Measurements from ENCODE around the gene ARHGAP10.
A peak's percentile ranks its signal among the peaks of the same experiment; 100 is the strongest.

ARHGAP10 gene, protein sequence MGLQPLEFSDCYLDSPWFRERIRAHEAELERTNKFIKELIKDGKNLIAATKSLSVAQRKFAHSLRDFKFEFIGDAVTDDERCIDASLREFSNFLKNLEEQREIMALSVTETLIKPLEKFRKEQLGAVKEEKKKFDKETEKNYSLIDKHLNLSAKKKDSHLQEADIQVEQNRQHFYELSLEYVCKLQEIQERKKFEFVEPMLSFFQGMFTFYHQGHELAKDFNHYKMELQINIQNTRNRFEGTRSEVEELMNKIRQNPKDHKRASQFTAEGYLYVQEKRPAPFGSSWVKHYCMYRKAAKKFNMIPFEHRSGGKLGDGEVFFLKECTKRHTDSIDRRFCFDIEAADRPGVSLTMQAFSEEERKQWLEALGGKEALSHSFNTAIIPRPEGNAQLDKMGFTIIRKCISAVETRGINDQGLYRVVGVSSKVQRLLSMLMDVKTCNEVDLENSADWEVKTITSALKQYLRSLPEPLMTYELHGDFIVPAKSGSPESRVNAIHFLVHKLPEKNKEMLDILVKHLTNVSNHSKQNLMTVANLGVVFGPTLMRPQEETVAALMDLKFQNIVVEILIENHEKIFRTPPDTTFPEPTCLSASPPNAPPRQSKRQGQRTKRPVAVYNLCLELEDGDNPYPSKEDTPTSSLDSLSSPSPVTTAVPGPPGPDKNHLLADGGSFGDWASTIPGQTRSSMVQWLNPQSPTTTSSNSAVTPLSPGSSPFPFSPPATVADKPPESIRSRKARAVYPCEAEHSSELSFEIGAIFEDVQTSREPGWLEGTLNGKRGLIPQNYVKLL

DNA sequence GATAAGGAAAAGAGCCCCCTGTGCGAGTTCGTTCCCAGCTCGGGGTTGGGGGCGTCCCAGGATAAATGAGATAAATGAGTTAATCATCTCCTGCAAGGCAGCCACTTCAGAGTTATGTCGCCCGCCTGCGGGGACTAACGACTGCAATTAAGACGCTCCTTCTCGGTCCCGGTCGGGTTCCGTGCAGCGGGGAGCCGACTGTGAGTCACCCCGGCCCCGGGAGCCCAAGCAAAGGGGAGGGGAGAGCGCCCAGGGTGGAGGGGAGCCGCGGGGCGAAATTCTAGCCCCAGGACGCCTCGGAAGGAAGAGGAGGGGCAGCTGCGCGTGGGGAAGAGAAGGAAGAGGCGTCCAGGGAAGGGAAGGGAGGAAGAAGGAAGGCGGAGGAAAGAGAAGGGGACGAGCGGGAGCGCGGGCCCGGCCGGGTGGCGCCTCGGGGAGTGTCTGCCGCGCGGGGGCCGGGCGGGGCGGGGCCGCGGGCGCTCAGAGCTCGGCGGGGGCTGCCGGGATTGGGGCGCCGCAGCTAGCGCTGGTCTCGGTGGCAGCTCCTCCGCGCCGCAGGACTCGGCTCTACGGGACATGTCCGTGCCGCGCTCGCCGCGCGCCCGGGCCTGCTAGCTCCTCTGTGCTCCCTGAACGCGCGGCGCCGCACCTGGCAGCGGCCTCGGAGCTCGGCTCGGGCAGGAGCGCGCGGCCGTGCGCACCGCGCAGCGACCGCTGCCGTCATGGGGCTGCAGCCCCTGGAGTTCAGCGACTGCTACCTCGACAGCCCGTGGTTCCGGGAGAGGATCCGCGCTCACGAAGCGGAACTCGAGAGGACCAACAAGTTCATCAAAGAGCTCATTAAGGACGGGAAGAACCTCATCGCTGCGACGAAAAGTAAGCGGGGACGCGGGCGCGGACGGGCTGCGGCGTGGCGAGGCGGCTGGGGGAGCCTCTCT lies at the start of gene ARHGAP10:
Gene ARHGAP10 (plus strand): TSS at position 509 of the 938 bp plus-strand sequence. CDS start 214 bp downstream, at position 723.
- peak; percentile 44 to 72 (median 53) for DNase-seq (ENCODE audit: low read depth in 3 of 3)

DNA sequence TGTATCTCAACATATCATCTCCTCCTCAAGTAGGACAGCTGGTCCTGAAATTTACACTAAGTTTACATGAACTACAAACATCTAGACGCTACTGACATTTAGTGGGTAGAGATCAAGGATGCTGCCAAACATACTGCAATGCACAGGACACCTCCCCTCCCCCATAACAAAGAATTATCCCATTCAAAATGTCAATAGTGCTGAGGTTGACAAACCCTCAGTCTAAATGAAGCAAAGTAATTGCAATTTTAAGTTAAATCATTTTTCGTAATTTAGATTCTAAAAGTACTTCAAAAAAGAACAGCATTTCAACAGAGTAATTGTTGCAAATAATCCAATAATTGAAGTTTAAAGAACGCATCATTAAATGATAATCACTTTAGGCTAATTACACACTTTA lies 49.1 kb upstream of the ARHGAP10 start:
- DNase-seq (ENCODE audit: low read depth in 3 of 3) = no peak

DNA sequence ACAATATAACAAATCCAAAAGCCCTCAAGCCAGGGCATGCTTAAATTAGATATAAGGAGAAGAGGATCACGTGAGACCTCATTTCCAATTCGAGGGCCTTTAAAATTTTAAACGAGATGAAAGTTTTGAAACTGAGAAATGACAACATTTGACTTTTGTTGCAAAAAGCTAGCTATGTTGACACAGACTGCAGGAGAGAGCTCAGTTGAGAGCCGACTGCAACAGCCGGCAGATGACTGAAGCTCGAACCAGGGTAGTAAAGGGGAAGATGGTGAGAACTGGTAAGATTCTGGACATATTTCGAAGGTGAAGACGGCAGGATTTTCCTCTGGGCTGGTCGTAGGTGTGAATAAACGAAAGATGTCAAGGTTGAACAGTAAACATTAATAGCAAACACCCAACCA lies 48.7 kb upstream of the ARHGAP10 start:
- DNase-seq (ENCODE audit: low read depth in 3 of 3) = no peak

DNA sequence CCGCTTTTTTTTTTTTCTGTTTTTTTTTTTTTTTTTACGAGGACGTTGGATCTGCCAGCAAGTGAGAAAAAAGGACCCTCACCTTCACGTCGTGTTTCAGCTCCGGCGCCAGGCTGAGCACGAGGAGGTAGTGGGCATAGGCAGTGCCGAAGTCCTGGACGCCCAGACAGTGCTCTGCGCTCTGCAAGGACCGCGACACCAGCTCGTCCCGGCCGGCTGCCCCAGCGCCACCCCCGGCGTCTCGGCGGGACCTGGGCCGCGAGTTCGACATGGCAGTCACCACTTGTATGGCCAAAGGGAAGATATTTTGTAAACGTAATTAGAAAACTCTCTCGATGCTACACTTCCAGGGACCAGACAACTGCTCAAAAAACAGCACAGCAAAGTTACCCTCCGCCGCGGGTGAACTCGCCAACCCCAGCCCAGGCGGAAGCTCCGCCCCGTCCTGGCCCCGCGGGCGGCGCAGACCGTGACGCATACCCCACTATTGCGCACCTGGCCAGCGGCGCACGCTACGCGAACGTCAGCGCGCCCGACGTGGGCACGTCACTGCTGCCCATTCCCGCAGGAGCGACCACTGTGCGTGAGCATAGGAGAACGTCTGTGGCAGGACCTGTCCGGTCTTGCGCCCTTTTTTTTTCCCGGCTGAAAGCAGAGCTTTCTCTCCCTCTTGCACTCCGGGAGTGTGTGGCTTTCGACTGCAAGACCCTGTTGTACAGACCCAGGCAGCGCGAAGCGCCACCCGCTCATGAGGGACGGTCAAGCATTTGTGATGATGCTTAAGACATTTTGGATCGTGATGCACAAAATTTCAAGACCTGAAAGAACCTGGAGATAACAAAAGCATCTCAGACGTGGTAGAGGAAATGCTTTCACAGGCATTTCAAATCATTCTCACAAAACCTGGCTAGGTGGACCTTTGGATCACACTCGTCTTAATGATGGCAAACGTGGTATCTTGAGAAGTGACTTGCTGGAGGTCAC lies 47.9 kb upstream of the ARHGAP10 start, which contains the start of gene PRMT9:
Gene PRMT9 (minus strand): TSS at position 447 of the 984 bp plus-strand sequence. CDS start 176 bp downstream, at position 271.
- DNase-seq (ENCODE audit: low read depth in 3 of 3) = peak; percentile 78 to 87 (median 81)

DNA sequence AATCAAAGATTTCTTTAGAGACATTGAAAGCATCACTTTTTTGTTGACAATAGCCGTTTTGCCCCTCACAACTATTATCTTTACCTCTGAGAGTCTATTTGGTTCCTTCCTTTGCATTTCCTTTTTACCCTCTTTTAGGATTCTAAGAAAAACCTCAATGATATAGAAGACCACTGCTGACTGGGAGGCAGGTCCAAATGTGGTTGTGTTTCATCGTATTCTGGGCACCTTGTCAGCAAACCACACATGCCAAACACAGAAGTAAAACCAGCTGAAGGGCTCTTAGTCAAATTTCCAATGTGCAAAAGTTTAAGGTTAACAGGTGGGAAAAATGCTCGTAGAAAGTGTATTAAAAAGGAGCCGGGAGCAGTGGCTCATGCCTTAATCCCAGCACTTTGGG lies 42.8 kb upstream of the ARHGAP10 start:
- DNase-seq (ENCODE audit: low read depth in 3 of 3) = no peak

DNA sequence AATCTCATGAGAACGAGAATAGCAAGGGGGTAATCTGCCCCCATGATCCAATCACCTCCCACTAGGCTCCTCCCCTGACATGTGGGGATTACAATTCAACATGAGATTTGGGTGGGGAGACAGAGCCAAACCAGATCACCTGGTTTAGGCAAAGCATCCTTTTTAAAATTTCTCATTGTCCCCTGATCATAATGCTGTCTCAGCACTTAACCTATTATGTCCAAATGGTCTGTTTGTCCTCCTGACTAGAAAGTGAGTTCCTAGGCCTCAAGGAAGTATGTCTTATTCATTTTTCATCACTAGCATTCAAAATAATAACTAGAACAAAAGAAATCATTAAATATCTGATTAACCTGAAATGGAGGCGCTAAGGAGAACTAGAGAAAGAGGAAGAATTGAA lies 40.1 kb upstream of the ARHGAP10 start:
- DNase-seq (ENCODE audit: low read depth in 3 of 3) = no peak

DNA sequence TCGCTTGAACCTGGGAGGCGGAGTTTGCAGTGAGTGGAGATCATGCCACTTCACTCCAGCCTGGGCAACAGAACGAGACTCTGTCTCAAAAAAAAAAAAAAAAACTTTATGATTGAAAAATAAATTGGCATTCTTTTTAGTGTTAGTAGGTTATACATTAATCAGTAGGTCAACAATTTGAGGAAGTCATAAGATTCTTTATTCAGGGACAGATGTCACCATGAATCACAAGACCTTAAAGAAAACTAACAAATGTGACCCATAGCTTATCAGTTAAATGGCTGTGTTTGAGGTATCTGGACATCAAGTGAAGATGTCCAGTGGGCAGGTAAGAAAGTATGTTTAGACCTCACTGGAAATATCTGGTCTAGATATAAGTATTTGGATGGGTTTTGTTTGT lies 38.7 kb upstream of the ARHGAP10 start:
- DNase-seq (ENCODE audit: low read depth in 3 of 3) = no peak

DNA sequence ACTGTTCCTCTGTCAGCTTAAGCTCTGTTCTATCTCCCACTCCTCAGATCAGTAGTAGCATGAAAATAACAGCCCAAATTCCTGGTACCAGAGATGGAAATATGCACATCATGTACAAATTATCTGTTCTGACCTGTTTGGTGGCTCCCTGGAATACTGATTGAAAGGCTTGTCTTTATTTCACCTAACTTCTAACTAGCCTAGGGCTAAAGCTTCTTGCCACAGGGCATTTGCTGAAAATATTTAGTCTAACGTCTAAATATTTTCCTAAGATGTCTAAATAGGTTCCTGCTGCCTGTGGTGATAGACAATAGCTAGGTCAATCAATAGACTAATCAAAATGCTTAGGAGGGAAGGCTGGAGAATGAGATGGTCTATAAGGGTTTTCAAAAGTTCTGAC lies 35.0 kb upstream of the ARHGAP10 start:
- no peak for DNase-seq (ENCODE audit: low read depth in 3 of 3)

DNA sequence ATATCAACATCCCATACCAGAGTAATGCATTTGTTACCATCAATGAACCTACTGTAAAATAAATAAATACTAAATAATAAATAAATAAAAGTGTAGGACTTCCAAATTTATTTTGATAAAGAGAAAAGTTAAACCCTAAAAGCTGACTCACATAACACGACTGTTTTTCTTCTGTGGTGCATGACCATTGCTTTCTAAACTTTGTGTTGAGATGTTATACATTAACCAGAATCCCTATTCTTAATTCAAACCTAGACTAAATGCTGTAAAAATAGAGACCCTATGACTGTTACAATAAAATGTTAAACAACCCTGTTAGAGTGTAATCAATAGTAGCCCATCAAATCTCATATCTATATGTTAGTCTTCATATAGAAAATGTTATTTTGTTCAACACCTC lies 27.0 kb upstream of the ARHGAP10 start:
- no peak for DNase-seq (ENCODE audit: low read depth in 3 of 3)

DNA sequence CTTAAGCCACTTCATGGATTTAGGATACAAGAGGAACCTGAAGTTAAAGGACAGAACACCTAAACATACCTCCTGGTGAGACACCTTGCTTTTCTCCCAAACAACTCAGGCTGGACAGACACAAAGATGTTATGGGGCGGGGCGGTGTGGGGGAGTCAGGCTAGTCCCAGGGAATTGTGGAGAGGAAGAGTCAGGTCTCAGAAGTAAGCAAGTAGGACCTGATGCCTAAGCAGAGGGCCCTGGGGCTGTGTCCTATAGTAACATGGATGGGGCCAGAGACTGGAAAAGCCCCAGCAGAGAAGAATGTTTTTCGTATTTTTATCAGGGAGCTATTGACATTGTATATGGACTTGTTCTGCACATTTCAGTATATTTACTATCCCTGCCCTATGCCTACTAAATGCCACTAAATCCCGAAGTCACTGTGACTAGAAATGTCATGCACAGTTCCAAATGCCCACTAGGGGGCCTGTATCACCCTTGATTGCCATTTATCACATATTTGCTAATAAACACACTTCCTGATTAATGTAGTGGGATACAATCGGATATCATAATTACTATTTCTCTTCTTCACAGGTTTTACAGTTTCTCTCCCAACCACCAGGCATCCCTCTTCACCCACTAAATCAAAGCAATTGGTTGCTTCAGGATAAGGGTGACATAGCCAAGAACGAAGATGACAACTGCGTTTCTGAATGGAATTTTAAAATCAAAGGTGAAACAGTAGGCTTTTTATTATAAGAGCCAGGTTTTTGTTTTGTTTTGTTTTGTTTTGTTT lies 23.8 kb upstream of the ARHGAP10 start:
- peak in 1 of 3 experiments; percentile 26 for DNase-seq (ENCODE audit: low read depth in 3 of 3)

DNA sequence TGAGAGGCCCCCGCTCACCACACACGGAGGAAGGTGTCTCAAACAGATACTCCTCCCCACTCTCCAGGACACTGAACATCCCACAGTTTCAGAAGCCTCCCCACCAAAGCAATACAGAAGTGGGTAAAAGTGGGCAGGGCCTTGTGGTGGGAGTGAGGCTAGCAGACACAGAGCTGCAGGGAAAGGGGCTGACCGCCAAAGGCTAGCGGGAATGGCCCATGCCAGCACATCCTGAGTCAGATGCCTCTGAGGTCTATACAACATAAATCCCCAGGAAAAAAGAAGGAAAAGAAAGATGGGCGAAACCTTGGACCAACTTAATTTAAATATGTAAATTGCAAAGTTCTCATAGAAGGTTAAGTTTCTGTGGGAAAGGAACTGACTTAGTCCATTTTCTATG lies 21.9 kb upstream of the ARHGAP10 start:
- no peak for DNase-seq (ENCODE audit: low read depth in 3 of 3)

DNA sequence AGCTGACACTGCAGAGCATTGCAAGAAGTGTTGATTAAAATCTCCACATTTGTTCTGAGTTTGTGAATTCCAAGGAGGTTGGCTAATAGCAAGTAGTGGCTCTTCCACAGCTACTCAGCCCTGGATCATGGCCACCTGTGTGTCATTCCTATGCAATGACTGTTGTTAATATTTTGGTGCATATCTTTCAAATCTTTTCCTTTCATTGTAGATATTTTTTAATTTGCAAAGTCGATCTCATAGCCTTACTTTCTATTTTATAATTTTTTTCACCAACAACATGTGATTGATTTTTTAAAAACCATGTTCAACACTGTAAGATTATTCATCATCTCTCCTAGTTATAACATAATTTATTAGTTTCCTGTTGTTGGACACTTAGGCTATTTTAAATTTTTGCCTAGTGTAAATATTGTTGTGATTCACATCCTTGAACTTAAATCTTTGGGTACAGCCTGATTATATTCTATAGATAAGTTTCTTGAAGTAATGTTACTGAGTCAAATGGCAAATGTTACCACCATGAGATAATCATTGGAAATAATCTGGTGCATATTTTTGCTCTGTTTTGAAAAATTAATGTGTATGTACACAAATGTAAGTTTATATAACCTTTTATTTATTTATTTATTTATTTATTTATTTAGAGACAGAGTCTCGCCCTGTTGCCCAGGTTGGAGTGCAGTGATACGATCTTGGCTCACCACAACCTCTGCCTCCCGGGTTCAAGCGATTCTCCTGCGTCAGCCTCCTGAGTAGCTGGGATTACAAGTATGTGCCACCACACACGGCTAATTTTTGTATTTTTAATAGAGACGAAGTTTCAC lies 17.1 kb upstream of the ARHGAP10 start:
- no peak for DNase-seq (ENCODE audit: low read depth in 3 of 3)

DNA sequence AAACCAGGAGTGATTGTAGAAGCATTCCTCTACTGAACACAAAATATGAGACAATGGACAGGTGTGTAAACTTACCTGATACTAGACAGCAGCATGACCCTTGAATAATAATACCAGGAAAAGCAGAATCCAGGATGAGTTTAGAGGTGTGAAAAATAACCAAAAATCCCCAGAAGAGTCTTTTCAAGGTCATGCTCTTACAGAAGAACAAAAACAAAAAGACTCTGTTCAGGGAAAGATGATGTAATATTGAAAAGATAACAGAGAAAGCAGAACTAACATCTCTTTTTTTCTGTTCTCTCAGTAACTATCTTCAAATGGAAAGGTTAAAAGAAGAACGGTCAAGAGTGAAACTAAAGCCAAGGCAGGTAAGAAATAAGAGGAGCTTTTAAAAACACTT lies 14.0 kb upstream of the ARHGAP10 start:
- DNase-seq (ENCODE audit: low read depth in 3 of 3) = no peak

DNA sequence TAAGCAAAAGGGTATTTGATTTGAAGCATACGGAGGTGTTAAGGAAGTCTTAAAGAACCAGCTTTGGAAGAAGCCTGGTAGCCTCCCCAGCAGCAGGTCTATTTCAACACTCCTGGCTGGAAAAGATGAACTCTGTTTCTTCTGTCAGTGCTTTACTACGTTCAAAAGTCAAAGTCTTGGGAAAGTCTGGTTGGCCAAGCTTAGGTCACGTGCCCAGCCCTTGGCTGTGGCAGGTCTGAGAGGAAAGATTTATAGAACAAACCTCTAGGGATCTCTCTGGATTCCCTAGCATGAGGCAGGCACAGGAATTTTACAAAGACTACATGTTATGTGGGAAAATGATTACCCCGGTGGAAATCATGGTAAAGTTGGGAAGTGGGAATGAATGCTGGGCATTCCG lies 8.6 kb upstream of the ARHGAP10 start:
- DNase-seq (ENCODE audit: low read depth in 3 of 3) = no peak

DNA sequence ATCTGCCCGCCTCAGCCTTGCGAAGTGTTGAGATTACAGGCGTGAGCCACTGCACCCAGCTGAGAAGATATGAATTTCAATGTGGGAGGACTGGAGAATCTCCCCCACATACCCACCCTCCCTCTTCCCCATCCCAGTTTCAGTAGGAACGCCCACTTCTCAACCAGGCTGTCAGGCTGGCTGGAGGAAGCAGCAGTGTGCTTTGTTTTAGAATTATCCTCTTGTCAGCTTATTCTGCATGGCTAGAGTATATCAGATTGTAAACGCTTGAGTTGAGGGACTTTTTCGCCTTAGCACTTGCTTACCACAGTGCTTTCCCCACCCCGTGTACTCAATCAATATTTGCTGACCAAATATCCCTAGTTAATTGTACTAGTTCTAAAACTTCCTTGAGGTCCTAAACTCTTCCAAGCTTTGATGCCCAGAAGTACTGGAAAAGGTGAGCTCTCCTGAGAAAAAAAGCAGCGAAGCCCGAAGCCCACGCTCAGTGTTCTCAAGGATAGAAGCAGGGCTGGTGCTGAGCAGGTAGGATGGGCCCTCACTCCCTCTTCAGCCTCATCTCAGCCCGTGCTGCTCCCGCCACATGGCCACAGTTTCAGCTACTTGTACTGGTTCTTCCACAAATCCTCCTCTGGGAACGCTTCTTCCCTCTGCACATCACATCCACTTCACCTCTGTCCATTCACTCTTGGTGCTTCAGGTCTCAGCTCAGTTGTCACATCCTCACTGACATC lies 7.3 kb upstream of the ARHGAP10 start:
- no peak for DNase-seq (ENCODE audit: low read depth in 3 of 3)

DNA sequence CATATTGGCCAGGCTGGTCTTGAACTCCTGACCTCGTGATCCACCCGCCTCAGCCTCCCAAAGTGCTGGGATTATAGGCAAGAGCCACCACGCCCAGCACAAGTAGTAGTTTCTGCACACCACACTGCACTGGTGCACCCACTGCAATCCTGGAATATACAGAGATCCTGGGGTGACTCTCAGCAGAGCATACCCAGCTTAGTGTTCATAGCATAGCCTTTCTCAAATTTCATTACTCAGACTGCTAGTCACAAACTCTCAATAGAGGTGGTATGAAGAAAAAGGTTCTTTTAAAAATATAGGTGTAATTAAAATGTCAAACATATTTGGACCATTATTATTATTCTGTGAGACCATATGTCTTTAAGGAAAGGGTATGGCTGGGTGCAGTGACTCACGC lies 6.2 kb upstream of the ARHGAP10 start:
- DNase-seq (ENCODE audit: low read depth in 3 of 3) = no peak

DNA sequence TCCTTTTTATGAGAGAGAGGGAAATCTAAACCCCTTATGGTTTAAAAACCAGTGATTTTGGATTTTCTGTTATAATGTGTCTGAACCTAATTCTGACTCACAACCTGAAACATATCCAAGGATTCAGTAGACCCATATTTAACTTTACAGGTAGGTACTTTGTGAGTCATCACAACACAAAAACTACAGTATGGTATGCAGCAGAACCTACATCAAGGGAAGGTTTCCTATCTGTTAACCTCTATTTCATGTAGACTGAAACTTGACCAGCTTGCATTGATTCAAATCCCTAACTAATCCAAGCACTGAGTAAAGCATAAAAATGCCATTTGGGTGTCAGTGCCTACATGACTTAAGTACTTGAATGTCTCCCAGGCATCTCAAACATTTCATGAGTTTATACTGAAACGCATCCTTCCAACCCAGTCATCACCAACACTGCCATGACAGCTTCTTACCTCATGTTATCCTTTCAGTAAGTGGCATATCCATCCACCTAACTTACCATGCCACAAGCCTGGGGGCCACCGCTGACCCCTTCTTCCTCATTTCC lies 4.3 kb upstream of the ARHGAP10 start:
- DNase-seq (ENCODE audit: low read depth in 3 of 3) = no peak

DNA sequence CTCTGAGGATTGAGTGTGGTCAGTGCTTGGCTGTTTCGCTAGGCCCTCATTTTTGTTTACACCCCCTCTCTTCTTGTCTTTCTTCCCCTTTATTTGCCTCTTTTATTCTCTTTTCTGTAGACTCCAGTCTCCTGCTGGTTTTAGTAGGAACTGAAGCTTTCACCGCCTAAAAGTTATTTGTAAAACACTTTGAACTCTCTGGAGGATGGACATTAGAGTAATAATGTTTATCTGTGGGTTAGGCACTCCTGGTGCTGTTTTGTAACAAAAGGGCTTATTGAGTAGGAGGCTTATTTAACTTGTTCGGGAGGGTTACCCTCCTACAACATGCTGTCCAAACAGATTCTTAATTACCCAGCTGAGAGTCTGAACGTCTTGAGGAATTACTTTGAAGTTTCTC lies 1.6 kb upstream of the ARHGAP10 start:
- DNase-seq (ENCODE audit: low read depth in 3 of 3) = no peak
